ENCODE results near the gene NPL. TPM values are rescaled to one million over a fixed set of nuclear protein-coding genes. Genes with fewer than 3 reads are reported as not detected.

NPL gene
- total RNA-seq, 1 donor from 2014 or later: 2.3 TPM

DNA sequence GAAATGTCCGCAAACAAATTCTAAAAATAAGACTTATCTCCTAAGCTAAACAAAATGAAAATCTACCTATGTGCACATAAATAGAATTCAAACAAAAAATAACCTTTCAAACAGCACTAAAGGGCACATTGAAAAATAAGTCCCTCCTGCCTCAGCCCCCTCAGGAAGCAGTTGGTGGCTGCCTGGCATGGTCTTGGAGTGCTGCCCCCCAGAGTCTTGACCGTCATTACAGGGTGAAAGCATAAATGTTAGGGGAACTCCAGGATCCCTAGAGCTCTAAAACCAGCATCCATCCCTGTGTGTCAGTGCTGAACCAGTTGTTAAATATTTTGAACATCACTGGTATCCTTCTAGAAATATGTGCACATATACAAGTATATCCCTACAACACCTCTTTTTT is 6.5 kb upstream of the NPL start:
- Mint-ChIP-seq H3K36me3 (ENCODE audit: unreplicated experiment) (no peaks in the 10 kb centered on the region), H3K27ac (ENCODE audit: unreplicated experiment) (no peak overlapping the region), H3K27me3 (ENCODE audit: unreplicated experiment) (peaks cover 2% of the 10 kb centered on the region), H3K4me1 (ENCODE audit: low read depth, unreplicated experiment) (peaks cover 19% of the 10 kb centered on the region), H3K4me3 (ENCODE audit: unreplicated experiment) (no peak overlapping the region), H3K9me3 (ENCODE audit: unreplicated experiment) (peaks cover 3% of the 10 kb centered on the region)
- TF ChIP-seq, protein P1, sequence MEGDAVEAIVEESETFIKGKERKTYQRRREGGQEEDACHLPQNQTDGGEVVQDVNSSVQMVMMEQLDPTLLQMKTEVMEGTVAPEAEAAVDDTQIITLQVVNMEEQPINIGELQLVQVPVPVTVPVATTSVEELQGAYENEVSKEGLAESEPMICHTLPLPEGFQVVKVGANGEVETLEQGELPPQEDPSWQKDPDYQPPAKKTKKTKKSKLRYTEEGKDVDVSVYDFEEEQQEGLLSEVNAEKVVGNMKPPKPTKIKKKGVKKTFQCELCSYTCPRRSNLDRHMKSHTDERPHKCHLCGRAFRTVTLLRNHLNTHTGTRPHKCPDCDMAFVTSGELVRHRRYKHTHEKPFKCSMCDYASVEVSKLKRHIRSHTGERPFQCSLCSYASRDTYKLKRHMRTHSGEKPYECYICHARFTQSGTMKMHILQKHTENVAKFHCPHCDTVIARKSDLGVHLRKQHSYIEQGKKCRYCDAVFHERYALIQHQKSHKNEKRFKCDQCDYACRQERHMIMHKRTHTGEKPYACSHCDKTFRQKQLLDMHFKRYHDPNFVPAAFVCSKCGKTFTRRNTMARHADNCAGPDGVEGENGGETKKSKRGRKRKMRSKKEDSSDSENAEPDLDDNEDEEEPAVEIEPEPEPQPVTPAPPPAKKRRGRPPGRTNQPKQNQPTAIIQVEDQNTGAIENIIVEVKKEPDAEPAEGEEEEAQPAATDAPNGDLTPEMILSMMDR (IDR thresholded peaks at IDR 0.05; ENCODE audit: partially characterized antibody, unreplicated experiment): peak; percentile 4
- DNase-seq: peak; percentile 43

DNA sequence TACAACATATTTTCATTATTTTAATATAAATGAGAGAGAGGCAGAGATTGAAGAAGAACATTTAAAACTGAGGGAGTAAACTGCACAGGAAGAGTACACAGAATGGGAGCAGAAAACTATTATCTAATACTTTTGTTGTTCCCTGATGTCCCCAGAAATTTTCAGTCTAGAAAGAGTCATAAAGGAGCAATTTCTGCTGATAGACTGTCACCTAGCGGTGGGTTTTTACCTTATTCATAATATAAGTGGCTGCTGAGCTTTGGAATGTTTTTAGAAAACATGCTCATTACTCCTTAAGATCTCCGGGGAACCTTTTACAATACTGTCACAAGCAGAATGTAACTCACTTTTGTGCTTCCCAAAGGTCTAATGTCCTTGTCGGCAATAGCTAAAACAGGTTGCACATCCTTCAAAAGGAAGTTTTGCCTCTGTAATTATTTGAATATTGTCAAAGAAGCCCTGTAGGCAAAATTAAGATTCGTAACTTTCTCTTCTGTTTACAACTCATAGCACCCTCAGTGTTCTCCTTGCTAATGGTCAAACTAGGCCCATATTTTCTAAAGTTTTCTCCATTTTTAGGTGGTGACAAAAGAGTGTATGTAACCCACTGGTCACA is 4.9 kb upstream of the NPL start:
- no peak overlapping the region for H3K27ac Mint-ChIP-seq (ENCODE audit: unreplicated experiment)
- H3K9me3 Mint-ChIP-seq (ENCODE audit: unreplicated experiment): no peaks in the 10 kb centered on the region
- peaks cover 2% of the 10 kb centered on the region for H3K27me3 Mint-ChIP-seq (ENCODE audit: unreplicated experiment)
- peaks cover 19% of the 10 kb centered on the region for H3K4me1 Mint-ChIP-seq (ENCODE audit: low read depth, unreplicated experiment)
- TF ChIP-seq, protein P1 (IDR thresholded peaks at IDR 0.05; ENCODE audit: partially characterized antibody, unreplicated experiment): peak; percentile 80
- no peaks in the 10 kb centered on the region for H3K36me3 Mint-ChIP-seq (ENCODE audit: unreplicated experiment)
- no peak overlapping the region for H3K4me3 Mint-ChIP-seq (ENCODE audit: unreplicated experiment)
- no peak for DNase-seq

DNA sequence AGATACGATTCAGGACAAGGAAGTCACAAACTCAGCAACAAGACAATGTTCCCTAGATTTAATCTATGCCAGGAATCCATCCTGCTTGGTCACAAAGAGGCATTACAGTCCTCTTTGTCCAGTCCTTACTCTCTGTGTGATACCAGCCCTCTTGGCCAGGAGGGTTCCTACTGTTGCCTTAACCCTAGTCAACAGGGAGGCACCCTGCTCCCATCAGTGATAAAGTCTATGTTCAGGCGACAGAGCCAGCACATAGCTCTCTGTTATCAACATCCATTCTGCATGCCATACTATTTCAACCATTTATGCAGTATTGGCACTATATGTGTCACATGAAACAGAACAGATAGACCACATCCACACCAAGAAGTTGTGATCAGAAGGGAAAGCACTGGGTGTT is 4.4 kb upstream of the NPL start:
- Mint-ChIP-seq H3K4me1 (ENCODE audit: low read depth, unreplicated experiment) (peaks cover 19% of the 10 kb centered on the region), H3K9me3 (ENCODE audit: unreplicated experiment) (no peaks in the 10 kb centered on the region), H3K27me3 (ENCODE audit: unreplicated experiment) (peaks cover 6% of the 10 kb centered on the region), H3K27ac (ENCODE audit: unreplicated experiment) (no peak overlapping the region), H3K4me3 (ENCODE audit: unreplicated experiment) (no peak overlapping the region), H3K36me3 (ENCODE audit: unreplicated experiment) (no peaks in the 10 kb centered on the region)
- no peak for DNase-seq
- TF ChIP-seq, protein P1 (IDR thresholded peaks at IDR 0.05; ENCODE audit: partially characterized antibody, unreplicated experiment): no peak

DNA sequence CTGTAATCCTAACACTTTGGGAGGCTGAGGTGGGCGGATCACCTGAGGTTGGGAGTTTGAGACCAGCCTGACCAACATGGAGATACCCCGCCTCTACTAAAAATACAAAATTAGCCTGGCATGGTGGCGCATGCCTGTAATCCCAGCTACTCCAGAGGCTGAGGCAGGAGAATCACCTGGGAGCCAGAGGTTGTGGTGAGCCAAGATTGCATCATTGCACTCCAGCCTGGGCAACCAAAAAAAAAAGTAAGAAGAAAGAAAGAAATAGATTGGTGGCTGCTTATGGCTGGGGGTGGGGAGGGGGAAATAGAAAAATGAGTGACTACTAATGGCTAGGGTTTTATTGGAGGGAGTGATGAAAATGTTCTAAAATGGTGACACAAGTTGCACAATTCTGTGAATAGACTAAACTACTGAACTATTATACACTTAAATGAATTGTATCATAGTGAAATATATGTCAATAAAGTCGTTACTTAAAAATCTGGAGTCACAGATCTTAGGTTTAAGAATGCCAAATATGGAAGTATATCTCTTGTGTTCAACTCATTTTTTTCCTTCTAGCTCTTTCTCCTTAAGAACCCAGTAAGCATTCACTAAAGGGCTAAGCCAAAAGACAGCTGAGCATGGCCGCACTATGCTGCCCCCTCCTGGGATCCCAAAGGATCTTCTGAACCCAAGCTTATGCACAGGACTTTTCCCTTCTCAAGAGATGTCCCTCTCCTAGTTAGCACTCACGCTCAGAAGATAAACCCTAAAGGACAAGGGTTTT is 3.2 kb upstream of the NPL start:
- H3K4me1 Mint-ChIP-seq (ENCODE audit: low read depth, unreplicated experiment): peaks cover 19% of the 10 kb centered on the region
- no peak overlapping the region for H3K4me3 Mint-ChIP-seq (ENCODE audit: unreplicated experiment)
- H3K9me3 Mint-ChIP-seq (ENCODE audit: unreplicated experiment): no peaks in the 10 kb centered on the region
- no peak overlapping the region for H3K27ac Mint-ChIP-seq (ENCODE audit: unreplicated experiment)
- peak; percentile 79 for DNase-seq
- peaks cover 6% of the 10 kb centered on the region for H3K27me3 Mint-ChIP-seq (ENCODE audit: unreplicated experiment)
- no peaks in the 10 kb centered on the region for H3K36me3 Mint-ChIP-seq (ENCODE audit: unreplicated experiment)
- TF ChIP-seq, protein P1 (IDR thresholded peaks at IDR 0.05; ENCODE audit: partially characterized antibody, unreplicated experiment): peak; percentile 64

DNA sequence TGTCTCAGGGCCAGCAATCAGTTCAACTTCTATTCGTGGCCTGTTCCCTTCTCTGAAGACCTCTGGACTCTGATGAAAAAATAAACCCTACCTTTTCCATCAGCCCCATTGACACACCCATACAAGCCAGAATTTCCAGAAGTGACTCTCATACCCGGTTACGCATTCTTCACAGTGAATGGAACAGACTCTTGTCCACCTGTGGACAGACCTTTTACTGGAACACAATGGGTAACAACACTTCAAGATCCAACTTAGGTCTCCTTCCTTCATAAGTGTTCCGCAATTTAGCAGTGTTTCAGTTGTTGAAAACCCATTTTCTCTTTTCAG is 2.6 kb upstream of the NPL start:
- H3K27ac Mint-ChIP-seq (ENCODE audit: unreplicated experiment): no peak overlapping the region
- H3K4me1 Mint-ChIP-seq (ENCODE audit: low read depth, unreplicated experiment): peaks cover 13% of the 10 kb centered on the region
- DNase-seq: no peak
- no peaks in the 10 kb centered on the region for H3K9me3 Mint-ChIP-seq (ENCODE audit: unreplicated experiment)
- no peak overlapping the region for H3K4me3 Mint-ChIP-seq (ENCODE audit: unreplicated experiment)
- peaks cover 6% of the 10 kb centered on the region for H3K27me3 Mint-ChIP-seq (ENCODE audit: unreplicated experiment)
- TF ChIP-seq, protein P1 (IDR thresholded peaks at IDR 0.05; ENCODE audit: partially characterized antibody, unreplicated experiment): no peak
- H3K36me3 Mint-ChIP-seq (ENCODE audit: unreplicated experiment): no peaks in the 10 kb centered on the region

Measured in glutamatergic neuron (in vitro differentiated cells).